Measurements from ENCODE around the gene POLR1E. TPM values are rescaled to one million over a fixed set of nuclear protein-coding genes. Genes with fewer than 3 reads are reported as not detected.

The POLR1E gene, protein sequence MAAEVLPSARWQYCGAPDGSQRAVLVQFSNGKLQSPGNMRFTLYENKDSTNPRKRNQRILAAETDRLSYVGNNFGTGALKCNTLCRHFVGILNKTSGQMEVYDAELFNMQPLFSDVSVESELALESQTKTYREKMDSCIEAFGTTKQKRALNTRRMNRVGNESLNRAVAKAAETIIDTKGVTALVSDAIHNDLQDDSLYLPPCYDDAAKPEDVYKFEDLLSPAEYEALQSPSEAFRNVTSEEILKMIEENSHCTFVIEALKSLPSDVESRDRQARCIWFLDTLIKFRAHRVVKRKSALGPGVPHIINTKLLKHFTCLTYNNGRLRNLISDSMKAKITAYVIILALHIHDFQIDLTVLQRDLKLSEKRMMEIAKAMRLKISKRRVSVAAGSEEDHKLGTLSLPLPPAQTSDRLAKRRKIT
- 50.0 and 70.5 TPM in 2 replicates for total RNA-seq (2011; cell fraction: chromatin; rRNA removed; ENCODE audit: low replicate concordance)
- 44.6 and 55.7 TPM in 2 replicates for total RNA-seq (2011; cell fraction: nucleolus; rRNA removed)
- 43.4 and 44.5 TPM in 2 replicates for total RNA-seq (2011; cell fraction: nucleoplasm; rRNA removed)
- total RNA-seq (2014; rRNA removed) (61.1 and 70.2 TPM in 2 replicates), total RNA-seq (2014; rRNA removed; fragmentation: Illumina TruSeq; extraction: Trizol) (102 and 104 TPM in 2 replicates), total RNA-seq (2015; rRNA removed; fragmentation: Illumina TruSeq; extraction: Trizol) (82.0 and 85.0 TPM in 2 replicates), total RNA-seq (2021) (69.0 and 73.1 TPM in 2 replicates), polyA plus RNA-seq (2011; rRNA removed) (70.3 and 95.1 TPM in 2 replicates), polyA plus RNA-seq (2014; fragmentation: Illumina TruSeq; extraction: Trizol) (89.6 and 91.7 TPM in 2 replicates), polyA plus RNA-seq (2014; fragmentation: Nextera tagmentation; extraction: Ambion mirVana) (10 to 100 TPM; 18.9 to 39.4 TPM), polyA plus RNA-seq (2014; rRNA removed) (74.4 and 85.6 TPM in 2 replicates), polyA minus RNA-seq (2011; rRNA and poly(A)+ RNA removed) (104 and 115 TPM in 2 replicates), Bru-seq, nascent RNA (percentile 92 among the genes with signal in this experiment), BruChase-seq, experiment 1, labeled RNA remaining after a 2-hour chase (percentile 89 among the genes with signal in this experiment), BruChase-seq, experiment 2, labeled RNA remaining after a 6-hour chase (percentile 86 among the genes with signal in this experiment)
- polyA plus RNA-seq (2011; cell fraction: cytosol; rRNA removed): 41.3 and 55.7 TPM in 2 replicates
- 23.3 and 26.4 TPM in 2 replicates for polyA plus RNA-seq (2011; cell fraction: nucleus; rRNA removed)
- 52.5 and 66.7 TPM in 2 replicates for polyA plus RNA-seq (2012)
- 34.6 and 39.5 TPM in 2 replicates for polyA minus RNA-seq (2011; cell fraction: cytosol; rRNA and poly(A)+ RNA removed)
- 23.8 and 26.3 TPM in 2 replicates for polyA minus RNA-seq (2011; cell fraction: nucleus; rRNA and poly(A)+ RNA removed)
- long read RNA-seq, experiment 1, transcript POLR1E-202 (12 exons, 1,868 nt): major isoform, 156 of 226 reads
- long read RNA-seq, experiment 1, transcript POLR1E-201 (11 exons, 2,229 nt): minor isoform, 9 of 226 reads
- long read RNA-seq, experiment 1, partial matches to known transcripts: 8 of 226 reads
- long read RNA-seq, experiment 1, other reads (novel, unspliced or antisense): 52 of 226 reads
- long read RNA-seq, experiment 2, transcript POLR1E-202 (12 exons, 1,868 nt): major isoform, 46 of 74 reads
- long read RNA-seq, experiment 2, partial matches to known transcripts: 18 of 74 reads
- long read RNA-seq, experiment 2, other reads (novel, unspliced or antisense): 8 of 74 reads
- long read RNA-seq, experiment 3, transcript POLR1E-202 (12 exons, 1,868 nt): major isoform, 59 of 71 reads
- long read RNA-seq, experiment 3, partial matches to known transcripts: 6 of 71 reads
- long read RNA-seq, experiment 3, other reads (novel, unspliced or antisense): 4 of 71 reads

DNA sequence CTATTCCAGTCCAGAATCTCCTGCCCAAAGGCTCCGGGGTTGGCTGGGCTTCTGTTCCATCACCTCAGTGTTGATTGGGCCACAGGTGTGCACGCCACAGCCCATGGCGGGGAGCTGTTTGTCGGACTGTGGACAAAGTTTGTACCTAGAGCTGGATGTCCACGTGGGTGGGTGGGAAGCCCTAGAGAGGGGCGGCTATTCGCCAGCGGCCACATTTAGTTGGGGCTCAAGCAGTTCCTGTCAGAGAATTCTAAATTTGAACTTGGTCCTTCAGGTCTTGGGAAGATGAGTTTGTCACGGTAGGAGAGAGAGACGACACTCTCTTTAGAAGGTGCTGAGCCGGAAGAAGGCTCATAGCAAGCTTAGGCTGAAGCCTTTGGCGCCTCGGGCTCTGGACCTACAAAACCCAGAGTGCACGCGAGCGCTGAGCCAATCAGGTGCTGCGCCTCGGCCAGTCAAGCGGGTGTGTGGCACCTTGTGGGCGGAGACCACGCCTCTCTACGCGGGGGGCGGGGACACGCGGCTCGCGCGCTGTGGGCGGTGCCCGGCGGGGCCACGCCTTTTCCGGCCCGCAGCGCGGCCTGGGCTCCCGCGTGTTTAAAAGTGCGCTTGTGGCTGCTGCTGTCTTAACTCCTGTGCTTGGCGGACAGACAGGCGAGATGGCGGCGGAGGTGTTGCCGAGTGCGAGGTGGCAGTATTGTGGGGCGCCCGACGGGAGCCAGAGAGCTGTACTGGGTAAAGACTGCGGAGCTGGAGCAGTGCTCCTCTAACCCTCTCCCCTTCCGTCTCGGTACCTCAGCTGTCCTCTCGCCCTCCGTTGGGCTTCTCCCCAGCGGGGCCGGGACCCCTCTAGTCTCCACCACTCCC is at the start of gene POLR1E:
TSS of gene POLR1E (plus strand) at position 560 of the 867 bp plus-strand sequence. CDS start at position 660, 100 bp downstream.
- DNase-seq (ENCODE audit: extremely low read depth in 1 of 4, low spot score in 3 of 4) (peak; percentile 98 to 100 (median 100)), FAIRE-seq (peak; percentile 95), ATAC-seq (peak; percentile 97)
- Histone ChIP-seq H3K27me3 (ENCODE audit: control insufficient read depth in 2 of 2, insufficient read depth in 2 of 2, low read length in 2 of 2) (no peaks in the 10 kb centered on the region), H3K9ac (ENCODE audit: insufficient read depth in 1 of 2, low read depth in 2 of 2, low read length in 2 of 2) (peak within 1 kb of the TSS; percentile 90 to 98), H3K36me3 (ENCODE audit: control insufficient read depth, insufficient read depth, low read length) (peaks cover 39% of the 10 kb centered on the region), H3K4me3 (peak within 1 kb of the TSS; percentile 60), H2AFZ (ENCODE audit: low read depth, low read length) (peak within 1 kb of the TSS; percentile 96), H3K9me1 (ENCODE audit: control insufficient read depth, insufficient read depth, low read length) (no peaks in the 10 kb centered on the region), H4K20me1 (replicated peaks; ENCODE audit: control insufficient read depth, insufficient read depth, low read length) (no peaks in the 10 kb centered on the region), H3K9me3 (replicated peaks; ENCODE audit: control insufficient read depth, insufficient read depth, low read depth, low read length) (no peaks in the 10 kb centered on the region), H3K27ac (ENCODE audit: extremely low read depth, low read depth, low read length) (peak within 1 kb of the TSS; percentile 78), H3K79me2 (ENCODE audit: control insufficient read depth, insufficient read depth, low read length) (peaks cover 34% of the 10 kb centered on the region), H3K4me1 (replicated peaks in 1 of 2; ENCODE audit: control insufficient read depth in 2 of 2, insufficient read depth in 2 of 2, low read length in 2 of 2) (peaks cover 20 to 21% of the 10 kb centered on the region in 2 experiments; a peak in 4 of 5 replicates), H3K4me2 (ENCODE audit: insufficient read depth, low read length) (peak within 1 kb of the TSS; percentile 98)
- BruUV-seq (replicated peaks): TSS peak; percentile 90
- in situ Hi-C loops (cut with MboI): loop anchor here (10.0 to 25.0 kb wide), 2 partner anchors 419 to 877 kb away; partner anchors contain the start of gene SLC25A51
- ChIA-PET CTCF (ENCODE audit: low intra/inter-chr PET ratio) (no interaction called here), POLR2A (interaction anchor here (0.6 to 4.2 kb wide), 9 partner anchors 11 to 292 kb away, joined by 3 to 44 read pairs (median 6); no protein-coding TSS in a partner anchor)
- intact Hi-C loops (cut with micrococcal nuclease): no loop called here
- WGBS (ENCODE audit: insufficient coverage, low coverage, missing lambda C conversion rate): 11% methylated on average over 54 of the region's 56 CpGs
- TF ChIP-seq L3MBTL2 (IDR thresholded peaks at IDR 0.05) (peak; percentile 97), ZNF197 (CRISPR knock-in tag; IDR thresholded peaks at IDR 0.05; ENCODE audit: low read depth) (no peak), RBFOX2 (IDR thresholded peaks at IDR 0.05; ENCODE audit: low read depth, low read length) (peak; percentile 100), ZFPM2 (CRISPR knock-in tag; IDR thresholded peaks at IDR 0.05) (no peak), GABPB1 (CRISPR knock-in tag; IDR thresholded peaks at IDR 0.05) (peak; percentile 88), HMG20B (CRISPR knock-in tag; IDR thresholded peaks at IDR 0.05) (no peak), ZNF239 (CRISPR knock-in tag; IDR thresholded peaks at IDR 0.05) (no peak), MYBL2 (IDR thresholded peaks at IDR 0.05; ENCODE audit: low read depth) (no peak), MYBL2 (CRISPR knock-in tag; IDR thresholded peaks at IDR 0.05; ENCODE audit: borderline replicate concordance) (no peak), MBD2 (IDR thresholded peaks at IDR 0.05; ENCODE audit: borderline replicate concordance, low read depth) (peak; percentile 44; the same call in 1 of the 2 replicates), BCOR (IDR thresholded peaks at IDR 0.05) (no peak), ZNF282 (CRISPR knock-in tag; IDR thresholded peaks at IDR 0.05) (no peak), DPF2 (IDR thresholded peaks at IDR 0.05) (no peak), BHLHE40 (IDR thresholded peaks at IDR 0.05; ENCODE audit: low read length) (peak; percentile 77)
- TF ChIP-seq, protein P1, sequence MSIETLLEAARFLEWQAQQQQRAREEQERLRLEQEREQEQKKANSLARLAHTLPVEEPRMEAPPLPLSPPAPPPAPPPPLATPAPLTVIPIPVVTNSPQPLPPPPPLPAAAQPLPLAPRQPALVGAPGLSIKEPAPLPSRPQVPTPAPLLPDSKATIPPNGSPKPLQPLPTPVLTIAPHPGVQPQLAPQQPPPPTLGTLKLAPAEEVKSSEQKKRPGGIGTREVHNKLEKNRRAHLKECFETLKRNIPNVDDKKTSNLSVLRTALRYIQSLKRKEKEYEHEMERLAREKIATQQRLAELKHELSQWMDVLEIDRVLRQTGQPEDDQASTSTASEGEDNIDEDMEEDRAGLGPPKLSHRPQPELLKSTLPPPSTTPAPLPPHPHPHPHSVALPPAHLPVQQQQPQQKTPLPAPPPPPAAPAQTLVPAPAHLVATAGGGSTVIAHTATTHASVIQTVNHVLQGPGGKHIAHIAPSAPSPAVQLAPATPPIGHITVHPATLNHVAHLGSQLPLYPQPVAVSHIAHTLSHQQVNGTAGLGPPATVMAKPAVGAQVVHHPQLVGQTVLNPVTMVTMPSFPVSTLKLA (conservative IDR thresholded peaks at IDR 0.05): peak; percentile 93 to 97

Data from K562 (cell line).